HL-60/S4 treated with phorbol 12-myristate 13-acetate at 8.2 ng/mL for 4 days and 3 days (cell line): ENCODE measurements around the gene NAA11.

Experiments used
- in situ Hi-C: fragments of 300-500 bp; cut with MboI; formaldehyde crosslinking; loops from 2 replicates; pipeline ENCODE4 v1.15.0; 2022; ENCODE audit warnings: low sequenced_read_pairs

Gene NAA11

DNA sequence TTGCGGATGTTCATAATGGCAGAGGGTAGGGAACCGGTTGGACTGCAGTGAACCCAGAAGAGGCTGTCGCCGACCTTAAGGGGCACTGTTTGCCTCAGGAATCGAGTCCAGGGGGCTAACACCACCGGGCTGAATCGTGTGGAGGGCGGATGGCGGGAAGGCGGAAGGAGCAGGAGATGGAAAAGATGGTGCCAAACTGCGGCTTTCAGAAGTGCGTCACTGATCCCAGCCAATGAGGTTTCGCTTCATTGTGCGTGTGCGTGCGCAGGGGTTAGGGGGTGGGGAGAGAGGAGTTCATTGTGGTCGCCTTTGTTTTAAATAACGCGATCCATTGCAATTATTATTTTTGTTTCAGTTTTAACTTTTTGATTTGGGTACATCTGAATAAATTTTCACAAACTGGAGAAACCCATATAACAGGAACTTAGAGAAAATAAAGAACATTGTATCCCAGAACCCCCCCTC lies at the start of gene NAA11:
TSS of gene NAA11 (minus strand) at position 198 of the 465 bp plus-strand sequence. CDS start at position 14, 184 bp downstream.
- in situ Hi-C loops = no loop called here

DNA sequence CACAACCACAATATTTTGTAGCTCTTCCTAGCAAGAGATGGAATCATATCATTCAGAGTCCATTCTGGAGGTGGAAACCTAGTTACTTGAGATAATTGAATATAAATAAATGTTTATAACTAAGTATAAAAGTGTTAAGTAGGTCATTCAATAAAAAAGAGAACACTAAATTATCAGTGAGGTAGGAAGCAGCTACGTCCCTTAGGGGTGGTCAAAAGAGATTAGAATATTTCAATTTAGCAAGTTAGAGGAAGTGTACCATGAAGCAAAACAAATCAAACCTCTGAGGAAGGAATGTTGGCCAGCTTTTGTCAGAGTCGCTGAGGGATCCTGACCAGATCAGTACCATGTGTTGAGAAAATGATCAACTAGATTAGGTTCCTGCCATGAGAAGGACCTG lies 44.2 kb upstream of the NAA11 start:
- in situ Hi-C loops = no loop called here

DNA sequence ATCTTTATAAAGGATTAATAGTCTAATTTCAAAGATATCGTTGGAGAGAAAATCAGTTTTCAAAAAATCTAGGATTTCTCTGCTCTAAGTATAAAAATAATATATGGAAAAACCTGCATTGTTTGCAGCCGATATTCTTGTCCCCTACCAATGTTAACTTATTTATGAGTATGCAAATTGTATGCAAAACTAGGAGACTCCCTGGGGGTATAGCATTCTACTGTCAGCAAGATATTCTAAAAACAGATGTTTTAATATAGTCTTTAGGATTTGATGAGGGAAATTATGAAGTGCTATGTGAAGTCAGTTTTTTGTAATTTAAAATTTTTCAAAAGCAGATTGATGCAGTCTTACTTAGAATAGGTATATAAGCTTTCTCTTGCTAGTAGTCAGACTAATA lies 41.2 kb upstream of the NAA11 start:
- in situ Hi-C loops = no loop called here

DNA sequence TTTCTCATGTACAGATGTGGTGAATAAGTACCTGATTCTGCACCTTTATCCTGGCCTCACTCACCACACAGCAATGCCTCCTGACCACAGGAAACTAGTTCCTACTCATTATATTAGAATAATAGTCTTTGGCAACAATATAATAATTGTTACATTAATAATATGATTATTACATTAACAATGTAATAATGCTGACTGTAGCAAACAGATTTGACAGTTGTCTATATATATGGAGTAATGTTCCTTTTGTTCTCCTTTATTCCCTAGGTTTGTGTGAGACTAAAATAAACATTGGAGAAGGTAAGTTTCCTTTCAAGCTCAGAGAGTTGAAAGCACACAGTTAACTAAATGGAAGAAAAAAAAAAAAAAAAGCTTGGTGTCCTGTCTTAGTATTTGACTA lies 40.6 kb upstream of the NAA11 start:
- in situ Hi-C loops = no loop called here

DNA sequence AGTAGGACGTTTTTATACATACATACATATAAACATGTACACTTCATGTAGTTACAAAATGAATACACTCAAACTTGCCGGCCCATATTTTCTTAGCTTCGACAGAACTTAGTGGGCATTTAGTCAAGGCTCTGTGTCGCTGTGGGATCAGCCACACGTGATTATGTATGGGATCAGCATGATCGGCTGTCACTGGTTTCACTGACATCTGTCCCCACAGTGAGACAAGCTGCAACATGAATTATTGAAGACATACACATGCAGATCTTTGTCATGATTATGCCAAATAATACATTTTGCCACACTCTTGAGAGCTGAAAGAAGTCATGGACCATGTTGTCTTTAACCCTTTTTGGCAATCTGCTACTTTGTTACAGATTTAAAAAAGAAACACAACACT lies 38.2 kb upstream of the NAA11 start:
- in situ Hi-C loops = no loop called here

DNA sequence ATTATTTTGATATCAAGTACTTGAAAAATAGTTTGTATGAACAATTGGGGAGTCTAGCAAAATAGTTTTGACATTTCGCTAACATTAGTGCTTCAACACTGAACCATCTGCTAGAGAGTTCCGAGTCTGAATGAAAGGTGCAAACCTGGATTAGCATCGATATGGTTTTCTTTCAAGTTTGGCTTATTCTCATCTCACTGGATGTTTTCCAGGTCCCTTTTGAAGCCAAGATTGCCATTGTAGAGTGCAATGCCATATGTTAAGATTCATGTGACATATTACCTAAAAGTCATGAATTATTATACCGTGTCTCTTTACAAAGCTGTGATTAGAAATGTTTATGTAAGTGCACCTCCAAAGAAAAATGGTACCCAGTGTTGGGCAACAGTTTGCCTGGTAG lies 36.8 kb upstream of the NAA11 start:
- in situ Hi-C loops = no loop called here

DNA sequence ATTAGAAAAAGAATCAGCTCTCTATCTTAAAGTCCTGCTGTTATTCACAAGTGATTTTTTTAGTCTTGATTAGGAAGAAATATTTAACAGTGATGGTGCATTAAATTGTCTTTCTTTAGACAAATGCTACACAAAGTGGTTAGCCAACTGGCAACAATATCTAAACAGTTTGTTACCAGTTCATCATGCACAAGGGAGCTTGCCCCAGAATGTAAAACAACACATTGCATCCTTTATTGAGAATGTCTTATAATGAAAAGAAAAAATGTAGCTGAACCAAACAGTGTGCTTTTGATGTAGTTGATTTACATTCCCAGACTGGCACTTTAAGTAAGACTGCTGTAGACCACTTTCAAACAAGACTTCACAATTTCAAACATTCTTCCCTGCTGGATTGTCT lies 34.1 kb upstream of the NAA11 start:
- in situ Hi-C loops = no loop called here

DNA sequence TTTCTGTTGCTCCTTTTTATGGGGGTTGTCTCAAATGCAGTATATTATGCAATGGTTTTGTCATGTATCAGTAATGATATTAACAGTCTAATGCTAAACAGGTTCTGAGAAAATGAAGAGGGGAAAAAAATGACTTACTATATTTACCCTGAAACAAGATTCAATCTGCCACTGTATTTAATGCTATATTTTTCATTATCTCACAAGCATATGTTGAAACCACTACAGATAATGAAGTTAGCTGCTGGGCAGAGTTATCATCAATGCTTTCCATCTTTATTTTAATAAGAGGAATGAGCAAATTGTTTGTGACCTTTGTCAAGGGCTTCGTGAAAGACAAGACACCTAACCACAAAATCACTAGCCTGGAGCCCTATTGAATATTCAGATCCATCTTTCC lies 32.6 kb upstream of the NAA11 start:
- in situ Hi-C loops = no loop called here

GRCh38 chr4:79357365-79357764 lies 31.5 kb upstream of the NAA11 start:
- in situ Hi-C loops = no loop called here

GRCh38 chr4:79353075-79353474 lies 27.2 kb upstream of the NAA11 start:
- in situ Hi-C loops = no loop called here

DNA sequence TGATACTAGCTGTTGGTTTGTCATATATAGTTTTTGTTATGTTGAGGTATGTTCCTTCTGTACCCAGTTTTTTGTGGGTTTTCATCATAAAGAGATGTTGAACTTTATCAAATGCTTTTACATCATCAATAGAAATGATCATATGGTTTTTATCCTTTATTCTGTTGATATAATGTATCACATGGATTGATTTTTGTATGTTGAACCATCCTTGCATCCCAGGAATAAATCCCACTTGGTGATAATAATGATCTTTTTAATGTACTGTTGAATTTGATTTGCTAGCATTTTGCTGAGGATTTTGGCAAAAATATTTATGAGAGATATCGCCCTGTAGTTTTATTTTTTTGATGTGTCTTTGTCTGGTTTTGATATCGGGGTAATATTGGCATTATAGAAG lies 22.5 kb upstream of the NAA11 start:
- in situ Hi-C loops = no loop called here

- in situ Hi-C loops = no loop called here
Observed at GRCh38 chr4:79341893-79342653, 16.2 kb upstream of the NAA11 start.

GRCh38 chr4:79340568-79340967 lies 14.7 kb upstream of the NAA11 start:
- in situ Hi-C loops = no loop called here

GRCh38 chr4:79338148-79338547 lies 12.3 kb upstream of the NAA11 start:
- in situ Hi-C loops = no loop called here

DNA sequence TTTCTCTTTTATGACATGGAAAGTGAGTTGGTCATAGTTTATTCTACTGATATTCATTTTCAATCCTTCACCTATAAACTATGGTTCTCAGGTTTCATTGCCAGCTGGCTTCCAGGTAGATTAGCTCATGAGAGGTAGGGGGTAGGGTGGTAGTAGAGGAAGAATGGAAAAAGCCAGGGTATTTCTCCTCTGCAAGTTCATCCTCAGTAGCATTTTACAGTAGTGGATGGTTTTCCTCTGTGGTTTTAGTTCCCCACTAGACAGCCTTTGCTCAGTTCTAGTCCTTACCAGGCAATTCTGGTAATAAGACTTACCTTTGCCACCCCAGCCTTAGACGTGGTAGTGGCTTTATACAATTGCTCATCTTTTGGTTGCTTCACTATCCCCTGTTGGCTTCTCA lies 8.9 kb upstream of the NAA11 start:
- in situ Hi-C loops = no loop called here

DNA sequence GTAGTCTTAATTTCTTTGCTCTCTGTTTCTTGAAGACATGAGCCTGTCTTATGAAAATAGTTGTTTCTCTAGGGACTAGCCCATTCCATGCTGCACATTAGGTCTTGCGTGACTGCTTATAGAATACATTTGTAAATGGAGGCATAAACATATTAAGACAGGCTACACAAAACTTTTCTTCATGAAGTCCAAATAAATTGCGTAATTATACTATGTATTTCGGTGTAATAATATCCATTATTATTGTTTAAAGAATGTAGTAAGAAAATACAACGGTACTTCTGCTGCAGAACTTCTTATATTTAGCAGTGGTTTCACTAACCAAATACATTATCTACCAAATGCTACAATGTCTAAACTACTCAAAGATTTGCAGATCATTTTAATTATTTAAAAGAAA lies 8.5 kb upstream of the NAA11 start:
- in situ Hi-C loops = no loop called here

DNA sequence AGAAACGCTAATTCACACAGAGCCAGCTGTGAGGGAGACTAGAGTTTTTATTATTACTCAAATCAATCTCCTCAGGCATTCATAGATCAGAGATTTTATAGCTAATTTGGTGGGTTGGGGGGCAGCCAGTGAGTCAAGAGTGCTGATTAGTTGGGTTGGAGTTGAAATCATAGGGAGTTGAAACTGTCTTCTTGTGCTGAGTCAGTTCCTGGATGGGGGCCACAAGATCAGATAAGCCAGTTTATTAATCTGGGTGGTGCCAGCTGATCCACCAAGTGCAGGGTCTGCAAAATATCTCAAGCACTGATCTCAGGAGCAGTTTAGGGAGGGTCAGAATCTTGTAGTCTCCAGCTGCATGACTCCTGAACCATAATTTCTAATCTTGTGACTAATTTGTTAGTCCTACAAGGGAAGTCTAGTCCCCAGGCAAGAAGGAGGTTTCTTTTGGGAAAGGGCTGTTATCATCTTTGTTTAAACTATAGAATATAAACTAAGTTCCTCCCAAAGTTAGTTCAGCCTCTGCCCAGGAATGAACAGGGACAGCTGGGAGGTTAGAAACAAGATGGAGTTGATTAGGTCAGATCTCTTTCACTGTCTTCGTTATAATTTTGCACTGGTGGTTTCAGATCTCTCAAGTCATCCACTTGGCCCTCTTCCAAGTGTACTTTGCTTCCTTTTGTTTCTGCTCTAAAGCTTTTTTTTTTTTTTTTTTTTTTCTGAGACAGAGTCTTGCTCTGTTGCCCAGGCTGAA lies 5.4 kb upstream of the NAA11 start:
- in situ Hi-C loops = no loop called here

- in situ Hi-C loops = no loop called here
Observed at GRCh38 chr4:79330720-79331119, 4.9 kb upstream of the NAA11 start.

DNA sequence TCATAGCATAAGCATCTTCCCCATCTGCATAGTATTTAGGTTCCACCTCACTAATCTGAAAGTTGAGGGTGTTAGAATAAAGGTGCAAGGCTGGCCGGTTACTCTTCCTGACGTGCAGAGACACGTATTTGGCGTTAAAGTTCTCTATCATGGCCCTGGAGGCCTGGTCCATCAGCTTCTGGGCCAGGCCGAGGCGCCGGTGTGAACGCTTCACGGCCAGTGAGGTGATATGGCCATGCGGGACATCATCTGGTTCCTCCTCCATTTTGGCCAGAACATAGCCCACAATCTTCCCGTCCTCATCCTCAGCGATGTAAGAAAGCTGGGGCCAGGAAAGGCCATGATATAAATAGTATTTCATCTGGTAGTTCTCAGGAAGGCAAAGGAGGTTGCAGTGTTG lies 425 bp downstream of the NAA11 start:
- in situ Hi-C loops = no loop called here

DNA sequence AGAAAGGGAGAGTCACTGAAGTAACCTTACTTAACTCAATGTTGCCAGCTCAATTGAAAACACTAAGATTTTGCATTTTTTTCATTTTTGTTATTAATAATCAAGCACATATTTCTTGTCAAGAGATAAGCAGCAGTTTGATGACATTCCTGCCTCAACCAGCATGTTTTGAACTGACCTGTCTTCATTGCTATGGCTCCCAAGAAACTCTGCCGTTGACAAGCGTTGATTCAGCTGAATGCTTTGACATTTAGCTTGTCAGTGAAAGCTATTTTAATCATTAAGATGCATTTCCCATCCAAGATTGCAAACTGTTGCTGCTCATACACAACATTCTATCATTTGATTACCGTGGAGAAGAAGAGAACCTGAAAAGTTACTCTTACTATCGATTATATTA lies 5.9 kb downstream of the NAA11 start:
- in situ Hi-C loops = no loop called here

- in situ Hi-C loops = no loop called here
Observed at GRCh38 chr4:79317711-79318110, 8.2 kb downstream of the NAA11 start.

DNA sequence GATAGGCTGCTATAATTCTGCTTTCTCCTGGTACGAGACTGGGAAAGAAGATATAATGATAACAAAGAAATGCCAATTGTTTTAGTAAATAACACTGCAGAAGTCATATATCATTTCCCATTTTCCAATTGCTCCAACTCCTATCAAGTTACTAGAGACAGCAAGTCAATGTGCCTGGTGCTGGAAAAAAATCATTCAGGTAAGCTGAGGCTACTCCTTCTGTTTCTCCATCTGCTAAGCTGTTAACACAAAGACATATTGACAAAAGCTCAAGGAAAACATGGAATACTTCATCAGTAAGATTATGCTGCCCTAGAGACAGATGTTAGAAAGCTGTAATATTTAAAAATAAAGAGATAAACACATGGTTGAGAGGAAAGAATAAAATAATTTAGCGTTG lies 10.0 kb downstream of the NAA11 start:
- in situ Hi-C loops = no loop called here
